AML-193 (cell line): ENCODE data around the gene LILRA6.
"Not testable (repeated sequence)": the region's sequence is repeated elsewhere in the genome, so short reads cannot be mapped to it uniquely, and the experiment has no call there.

Experiments
- DNase-seq, 2 experiments: peaks; one replicate each; lab custom pipeline; 2025; lab: John Stamatoyannopoulos, UW

LILRA6 gene

DNA sequence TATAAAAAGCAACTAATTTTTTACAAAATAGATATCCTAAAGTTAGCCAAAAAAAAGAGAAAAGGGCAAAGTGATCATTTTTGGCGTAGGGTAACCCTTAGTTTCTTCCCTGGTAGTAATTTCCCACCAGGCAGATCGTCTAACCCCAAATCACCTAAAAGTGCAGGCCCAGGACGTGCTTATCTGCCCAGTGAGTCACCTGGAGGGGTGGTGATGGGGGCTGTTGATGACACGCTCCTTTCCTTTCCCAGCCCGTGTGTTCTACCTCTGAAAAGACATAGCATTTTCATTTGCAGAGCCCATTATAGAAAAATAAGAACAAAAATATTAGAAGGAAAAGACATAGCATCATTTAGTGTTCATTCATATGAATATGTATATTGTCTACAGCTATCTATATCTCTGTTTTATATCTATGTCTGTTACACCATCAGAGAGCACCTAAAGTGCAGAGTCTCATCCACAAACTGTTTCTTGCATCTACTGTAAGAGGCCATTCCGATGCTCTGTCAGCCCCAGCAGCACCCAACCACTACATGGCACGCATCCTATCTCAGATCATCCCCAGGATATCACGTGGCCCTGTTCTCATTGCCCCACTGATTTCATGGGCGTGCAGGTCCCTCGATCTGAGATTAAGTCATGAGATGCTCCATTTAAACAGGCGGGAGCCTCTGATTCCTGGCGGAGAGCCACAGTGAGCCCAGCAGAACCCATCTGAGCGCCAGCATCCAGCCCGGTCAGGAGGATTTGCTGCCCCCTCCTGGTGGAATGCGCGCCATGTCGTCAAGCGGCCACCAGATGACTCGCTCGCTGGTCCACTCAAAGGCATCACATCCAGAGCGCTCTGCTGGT lies 11.3 kb downstream of the LILRA6 start:
- DNase-seq: peak; percentile 75 to 81

DNA sequence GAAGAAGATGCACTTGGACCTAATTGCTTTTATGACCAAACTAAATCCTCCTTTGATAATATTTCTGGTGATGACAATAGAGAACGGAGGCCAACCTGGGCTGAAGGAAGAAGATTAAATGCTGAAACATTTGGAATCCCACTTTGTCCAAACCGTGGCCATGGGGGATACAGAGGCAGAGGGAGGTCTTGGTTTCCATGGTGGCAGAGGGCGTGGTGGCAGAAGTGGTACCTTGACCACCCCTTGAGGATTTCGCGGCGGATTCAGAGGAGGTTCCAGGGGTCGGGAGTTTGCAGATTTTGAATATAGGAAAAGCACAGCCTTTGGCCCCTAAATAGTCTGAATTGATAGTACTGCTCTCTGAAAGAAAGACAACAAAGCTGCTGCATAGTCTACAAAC lies 12.6 kb downstream of the LILRA6 start:
- no peak for DNase-seq

DNA sequence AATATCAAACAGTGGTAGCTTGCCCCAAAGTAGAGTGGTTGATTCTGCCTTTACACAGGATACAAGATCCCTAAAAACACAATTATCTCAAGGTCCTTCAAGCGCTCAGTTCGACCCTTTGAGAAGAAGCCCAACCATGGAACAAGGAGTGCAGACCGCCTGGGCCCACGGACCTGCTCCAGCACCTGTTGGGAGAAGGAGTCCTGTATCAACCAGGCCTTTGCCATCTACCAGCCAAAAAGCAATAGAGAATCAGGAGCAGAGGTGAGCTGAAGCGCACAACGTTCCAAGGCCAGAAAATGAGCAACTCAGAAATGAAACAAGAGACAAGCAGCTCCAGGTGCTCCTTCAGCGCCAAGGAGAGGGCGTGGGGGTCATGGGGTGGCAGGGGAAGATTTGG lies 13.4 kb downstream of the LILRA6 start:
- DNase-seq: no peak

DNA sequence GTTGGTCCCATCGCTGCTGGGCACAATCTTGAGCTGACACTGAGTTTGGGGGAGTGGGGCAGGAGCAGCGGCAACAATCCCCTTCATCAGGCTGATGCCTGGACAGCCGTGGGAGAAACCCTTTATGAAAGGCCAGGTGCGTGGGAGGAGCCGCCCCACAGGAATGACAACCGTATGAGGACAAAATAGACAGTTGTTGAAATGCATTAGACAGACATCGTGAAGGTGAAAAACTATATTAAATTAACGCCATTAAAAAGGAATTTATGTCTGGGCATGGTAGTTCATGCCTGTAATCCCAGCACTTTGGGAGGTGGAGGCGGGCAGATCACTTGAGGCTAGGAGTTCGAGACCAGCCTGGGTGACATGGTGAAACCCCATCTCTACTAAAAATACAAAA lies 18.0 kb downstream of the LILRA6 start:
- not testable (repeated sequence) for DNase-seq

DNA sequence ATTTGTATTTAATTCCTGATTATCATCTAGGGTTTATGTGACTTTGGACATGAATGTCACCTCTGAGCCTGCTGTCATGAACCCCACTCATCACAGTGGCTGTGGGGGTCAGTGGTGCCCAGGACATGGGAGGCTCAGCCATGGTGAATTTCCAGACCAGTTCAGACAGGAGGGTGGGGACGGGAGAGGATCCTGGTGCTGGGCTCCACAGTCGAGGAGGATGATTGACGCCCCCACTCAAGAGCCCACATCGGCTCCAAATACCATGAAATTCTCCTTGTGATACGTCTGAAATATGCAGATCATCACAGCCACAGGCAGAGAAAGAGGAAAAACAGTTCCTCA lies 18.7 kb downstream of the LILRA6 start:
- DNase-seq: not testable (repeated sequence)

DNA sequence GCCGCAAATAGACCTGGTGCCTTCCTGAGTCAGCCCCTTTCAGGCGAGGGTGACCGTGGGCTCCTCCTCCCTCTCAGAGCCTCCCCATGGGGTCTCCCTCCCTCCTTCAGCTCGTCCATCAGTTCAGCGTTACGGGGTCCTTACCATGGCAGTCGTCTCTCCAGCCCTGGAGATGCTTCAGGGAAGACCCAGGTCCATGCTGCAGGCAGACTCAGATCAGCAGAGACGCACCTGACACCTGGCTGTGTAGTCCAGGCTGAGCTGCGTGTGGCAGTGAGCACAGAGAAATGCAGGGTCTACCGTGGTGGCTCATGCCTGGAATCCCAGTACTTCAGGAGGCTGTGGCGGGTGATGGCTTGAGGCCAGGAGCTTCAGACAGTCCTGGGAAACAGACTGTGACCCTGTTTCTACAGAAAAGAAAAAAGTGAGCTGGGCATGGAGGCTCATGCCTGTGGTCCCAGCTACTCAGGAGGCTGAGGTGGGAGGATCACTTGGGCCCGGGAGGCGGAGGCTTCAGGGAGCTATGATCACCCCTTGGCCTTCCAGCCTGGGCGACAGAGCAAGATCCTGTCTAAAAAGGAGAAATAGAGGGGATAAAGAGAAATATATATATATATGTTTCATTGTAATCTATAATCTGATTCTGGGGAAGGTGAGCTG lies 19.2 kb downstream of the LILRA6 start:
- not testable (repeated sequence) for DNase-seq

DNA sequence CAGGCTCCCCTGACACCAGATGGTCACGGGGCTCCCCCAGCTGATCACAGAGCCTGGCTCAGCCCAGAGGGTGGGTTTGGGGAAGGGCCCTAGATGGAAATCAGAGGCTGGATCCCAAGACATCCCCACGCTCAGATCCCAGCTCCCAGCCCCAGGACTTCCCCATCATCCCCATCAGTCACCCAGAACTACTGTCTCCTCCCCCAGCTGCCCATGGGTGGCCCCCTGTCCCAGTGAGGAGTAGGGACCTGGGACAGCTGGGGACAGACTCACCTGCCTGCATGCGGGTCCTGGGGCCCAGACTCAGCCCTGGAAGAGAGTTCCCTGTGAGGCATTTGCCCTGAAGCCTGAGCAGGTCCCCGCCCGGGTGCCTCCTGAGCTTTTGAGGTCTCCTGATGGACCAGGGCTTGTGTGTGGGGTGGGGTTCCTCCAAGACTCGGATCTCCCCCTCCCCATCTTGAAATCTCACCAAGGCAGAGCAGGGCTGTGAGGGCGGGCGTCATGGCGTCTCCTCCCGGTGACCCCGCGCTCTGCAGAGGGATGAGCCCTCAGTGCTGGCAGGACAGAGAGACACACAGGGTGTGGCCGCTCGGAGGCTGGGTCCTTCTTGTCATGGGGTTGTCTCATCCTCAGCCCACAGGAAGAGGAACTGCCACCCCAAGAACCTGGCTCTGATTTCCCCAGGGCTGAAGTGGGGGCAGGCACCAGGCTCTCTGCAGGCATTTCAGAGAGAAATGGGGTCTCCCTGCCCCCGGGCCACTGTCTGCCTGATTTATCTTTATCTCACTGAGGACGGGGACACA lies 19.9 kb downstream of the LILRA6 start, which contains the start of gene LILRB3:
Gene LILRB3, minus strand, starts transcription at position 534 of the 803 bp plus-strand sequence. Its CDS starts 31 bp downstream, at position 503.
- DNase-seq: not testable (repeated sequence)

DNA sequence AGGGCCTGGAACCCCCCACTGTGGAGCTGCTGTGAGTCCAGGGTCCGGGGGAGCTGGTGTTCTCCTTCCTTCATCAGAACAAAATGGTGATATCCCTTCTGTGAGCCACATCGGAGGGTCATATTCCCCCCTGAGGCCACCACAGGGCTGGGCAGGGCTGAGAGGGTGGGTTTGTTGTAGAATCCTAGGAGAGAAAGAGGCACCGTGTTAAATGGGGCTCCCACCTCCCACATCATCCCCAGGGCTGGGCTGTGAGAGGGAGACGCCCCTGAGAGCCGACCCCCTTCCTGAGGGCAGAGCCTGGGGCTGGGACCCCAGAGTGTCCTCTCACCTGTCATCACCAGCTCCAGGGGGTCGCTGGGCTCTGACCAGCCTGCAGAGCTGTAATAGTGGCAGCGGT lies 20.6 kb downstream of the LILRA6 start:
- not testable (repeated sequence) for DNase-seq

DNA sequence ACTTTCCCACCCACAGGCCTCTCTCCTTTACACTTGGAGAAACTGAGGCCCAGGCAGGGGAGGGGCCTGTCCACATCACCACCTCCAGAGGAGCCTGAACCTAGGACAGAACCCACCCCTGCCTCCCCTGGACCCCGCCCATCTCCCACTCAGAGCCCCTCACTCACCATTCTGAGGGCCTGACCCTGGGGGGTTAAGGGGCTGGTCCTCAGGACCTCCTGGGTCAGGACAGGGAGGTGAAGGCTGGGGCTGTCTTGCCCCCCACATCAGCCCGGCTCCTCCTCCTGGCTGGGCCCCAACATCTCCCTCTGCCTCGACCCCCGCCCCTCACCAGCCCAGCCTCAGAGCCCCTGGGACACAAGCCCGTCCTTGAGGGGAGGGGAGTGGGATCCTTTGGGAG lies 22.9 kb downstream of the LILRA6 start:
- not testable (repeated sequence) for DNase-seq

DNA sequence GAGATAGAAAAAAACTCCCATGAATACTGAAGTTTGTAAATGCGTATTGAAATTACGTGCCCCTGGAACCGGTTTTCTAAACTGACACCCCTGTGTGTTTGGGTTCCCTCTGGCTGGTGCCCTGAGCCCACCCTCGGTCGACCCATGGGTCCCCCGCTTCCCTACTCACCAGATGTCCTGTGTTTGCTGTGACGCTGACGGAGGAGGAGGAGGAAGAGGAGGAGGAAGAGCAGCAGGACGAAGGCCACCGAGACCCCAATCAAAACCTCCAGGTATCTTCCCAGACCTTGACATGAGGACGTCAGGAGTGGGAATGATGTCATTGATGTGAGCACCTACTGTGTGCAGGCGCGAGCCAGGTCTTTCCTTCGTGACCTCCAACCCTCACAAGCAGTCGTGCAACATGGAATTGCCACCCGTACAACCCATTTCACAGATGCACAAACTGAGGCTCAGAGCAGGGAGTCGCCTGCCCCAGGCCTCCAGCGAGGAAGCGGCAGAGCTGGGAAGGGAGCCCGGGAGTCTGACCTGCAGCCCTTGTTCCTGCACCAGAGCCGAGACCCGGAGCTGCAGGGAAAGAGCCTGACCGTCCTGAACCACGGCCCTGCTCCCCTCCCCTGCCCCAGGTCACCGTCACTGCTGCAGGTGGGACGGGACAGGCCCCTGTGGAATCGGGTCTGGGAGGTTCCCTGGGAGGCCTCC lies 23.5 kb downstream of the LILRA6 start:
- DNase-seq: no peak

DNA sequence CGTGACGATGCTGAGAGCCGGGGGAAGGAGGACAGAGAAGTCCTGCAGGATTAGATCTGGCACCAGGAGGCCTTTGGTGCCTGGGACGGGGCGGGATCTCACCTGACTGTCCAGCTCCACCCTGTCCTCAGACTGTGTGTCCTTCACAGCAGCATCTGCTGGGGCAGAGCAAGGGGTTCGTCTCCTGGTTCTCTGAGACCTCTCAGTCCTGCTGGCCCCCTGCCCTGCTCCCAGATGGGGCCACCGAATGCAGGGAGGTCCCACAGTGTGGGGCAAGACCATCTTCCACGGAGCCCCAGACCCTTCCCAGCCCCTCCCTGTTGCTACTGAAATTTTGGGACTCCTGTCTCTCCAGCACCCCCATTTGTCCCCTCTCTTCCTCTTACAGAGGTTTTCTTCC lies 24.3 kb downstream of the LILRA6 start:
- no peak for DNase-seq

DNA sequence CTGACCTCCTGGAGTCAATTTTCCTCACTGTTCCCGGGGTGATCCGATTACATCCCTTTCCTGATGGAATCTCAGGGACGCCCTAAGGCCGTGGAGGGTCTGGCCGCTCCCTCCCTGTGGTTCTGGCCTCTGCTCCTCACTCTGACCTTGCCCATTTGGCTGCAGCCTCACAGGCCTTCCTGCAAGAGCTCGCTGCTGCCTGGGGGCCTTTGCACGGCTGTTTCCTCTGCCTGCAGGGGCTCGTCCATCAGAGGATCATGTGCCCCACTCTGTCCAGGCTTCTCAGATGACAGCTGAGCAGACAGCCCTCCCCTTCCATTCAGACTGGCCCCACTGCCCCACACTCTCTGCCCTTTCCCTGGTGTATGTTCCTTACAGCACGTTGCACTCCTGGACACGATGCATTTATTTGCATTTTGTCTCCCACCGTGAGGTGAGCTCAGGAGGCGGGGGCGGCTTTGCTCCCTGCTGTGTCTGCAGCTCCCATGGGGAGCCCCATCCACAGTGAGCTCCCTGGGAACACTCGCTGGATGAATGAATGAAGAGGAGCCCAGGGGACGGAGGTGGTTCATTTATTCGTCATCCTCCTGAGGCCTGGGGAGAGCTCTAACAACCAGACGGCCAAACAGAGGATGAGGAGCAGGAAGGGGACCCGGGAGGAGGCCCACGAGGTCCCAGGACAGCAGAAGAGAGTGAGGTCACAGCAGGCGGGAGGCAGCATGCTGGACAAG lies 24.9 kb downstream of the LILRA6 start:
- not testable (repeated sequence) for DNase-seq

DNA sequence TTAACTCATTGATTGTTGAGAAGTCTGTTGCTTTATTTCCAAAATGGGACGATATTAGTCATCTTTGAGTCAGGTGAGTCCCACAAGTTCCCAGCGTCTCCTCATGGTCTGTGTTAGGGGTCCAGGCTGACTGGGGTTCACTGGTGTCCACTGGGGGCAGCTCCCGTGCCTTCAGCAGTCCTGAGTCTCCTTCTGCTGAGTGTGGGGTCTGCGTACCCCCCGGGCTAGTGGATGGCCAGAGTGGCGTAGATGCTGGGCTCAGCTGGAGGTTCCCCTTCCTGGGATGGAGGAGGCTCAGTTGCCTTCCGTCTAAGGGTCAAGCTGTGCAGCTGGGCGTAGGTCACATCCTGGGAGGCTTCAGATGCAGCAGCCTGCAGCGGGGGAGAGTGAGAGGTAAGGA lies 25.7 kb downstream of the LILRA6 start:
- no peak for DNase-seq

DNA sequence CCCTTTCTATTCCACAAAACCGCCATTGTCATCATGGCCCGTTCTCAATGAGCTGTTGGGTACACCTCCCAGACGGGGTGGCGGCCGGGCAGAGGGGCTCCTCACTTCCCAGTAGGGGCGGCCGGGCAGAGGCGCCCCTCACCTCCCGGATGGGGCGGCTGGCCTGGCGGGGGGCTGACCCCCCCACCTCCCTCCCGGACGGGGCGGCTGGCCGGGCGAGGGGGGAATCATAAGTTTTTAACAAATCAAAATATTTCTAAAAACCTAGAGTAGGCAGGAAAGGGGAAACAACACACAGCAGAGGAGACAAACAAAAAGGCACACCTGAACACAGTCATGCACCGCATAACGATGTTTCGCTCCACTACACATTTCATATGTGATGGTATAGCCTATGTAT lies 27.9 kb downstream of the LILRA6 start:
- not testable (repeated sequence) for DNase-seq

DNA sequence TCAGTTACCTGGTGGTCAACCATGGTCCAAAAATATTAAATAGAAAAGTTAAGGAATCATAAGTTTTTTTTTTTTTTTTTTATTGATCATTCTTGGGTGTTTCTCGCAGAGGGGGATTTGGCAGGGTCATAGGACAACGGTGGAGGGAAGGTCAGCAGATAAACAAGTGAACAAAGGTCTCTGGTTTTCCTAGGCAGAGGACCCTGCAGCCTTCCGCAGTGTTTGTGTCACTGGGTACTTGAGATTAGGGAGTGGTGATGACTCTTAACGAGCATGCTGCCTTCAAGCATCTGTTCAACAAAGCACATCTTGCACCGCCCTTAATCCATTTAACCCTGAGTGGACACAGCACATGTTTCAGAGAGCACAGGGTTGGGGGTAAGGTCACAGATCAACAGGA lies 28.4 kb downstream of the LILRA6 start:
- not testable (repeated sequence) for DNase-seq

DNA sequence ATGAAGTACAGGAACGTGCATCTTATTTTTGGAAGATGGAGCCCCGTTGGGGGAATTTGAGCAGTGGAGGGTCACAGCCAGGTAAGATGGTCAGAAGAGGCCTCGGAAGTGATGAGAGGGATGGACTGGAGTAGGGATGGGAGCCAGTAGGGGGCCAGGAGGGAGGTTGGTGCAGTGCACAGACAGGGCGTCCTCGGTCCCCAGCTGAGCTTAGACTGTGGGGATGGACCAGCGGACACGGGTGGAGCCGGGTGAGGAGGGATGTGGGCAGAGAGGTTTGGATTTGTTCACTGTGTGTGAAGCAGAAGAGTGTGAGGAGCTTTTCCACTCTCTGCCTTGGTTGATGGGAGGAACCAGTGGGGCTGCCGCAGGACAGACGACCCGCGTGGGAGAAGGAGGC lies 31.4 kb downstream of the LILRA6 start:
- no peak for DNase-seq

DNA sequence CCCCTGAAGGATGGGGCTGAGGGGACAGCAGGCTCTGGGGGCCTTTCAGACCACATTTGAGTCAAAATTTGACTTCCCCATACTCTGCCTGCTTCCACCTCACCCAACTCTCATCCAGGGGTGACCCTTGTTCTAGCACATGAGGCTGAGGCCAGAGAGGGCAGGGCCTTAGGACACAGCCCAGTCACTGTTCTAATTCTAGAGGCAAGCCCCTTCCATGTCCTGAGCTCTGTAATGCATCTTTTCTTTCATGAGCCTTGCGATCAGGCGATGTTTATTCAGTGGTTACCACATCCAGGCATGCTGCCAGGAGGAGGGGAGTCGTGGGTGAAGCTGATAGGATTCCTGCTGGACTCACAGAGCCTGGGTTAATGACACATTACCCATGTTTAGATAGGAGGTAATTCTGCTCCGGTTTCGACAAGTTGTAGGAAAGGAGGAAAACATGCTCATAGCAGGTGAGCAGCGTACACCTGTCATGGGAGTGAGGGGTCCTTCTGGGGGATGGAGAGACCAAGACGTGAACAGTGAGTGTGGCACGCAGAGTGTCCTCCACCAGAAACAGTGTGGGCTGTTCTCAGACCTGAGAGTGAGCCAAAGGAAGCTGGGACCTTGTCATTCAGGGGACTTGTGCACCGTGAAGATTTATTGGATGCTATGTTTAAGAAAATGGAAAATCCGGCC lies 32.6 kb downstream of the LILRA6 start:
- DNase-seq: peak; percentile 64 to 67

DNA sequence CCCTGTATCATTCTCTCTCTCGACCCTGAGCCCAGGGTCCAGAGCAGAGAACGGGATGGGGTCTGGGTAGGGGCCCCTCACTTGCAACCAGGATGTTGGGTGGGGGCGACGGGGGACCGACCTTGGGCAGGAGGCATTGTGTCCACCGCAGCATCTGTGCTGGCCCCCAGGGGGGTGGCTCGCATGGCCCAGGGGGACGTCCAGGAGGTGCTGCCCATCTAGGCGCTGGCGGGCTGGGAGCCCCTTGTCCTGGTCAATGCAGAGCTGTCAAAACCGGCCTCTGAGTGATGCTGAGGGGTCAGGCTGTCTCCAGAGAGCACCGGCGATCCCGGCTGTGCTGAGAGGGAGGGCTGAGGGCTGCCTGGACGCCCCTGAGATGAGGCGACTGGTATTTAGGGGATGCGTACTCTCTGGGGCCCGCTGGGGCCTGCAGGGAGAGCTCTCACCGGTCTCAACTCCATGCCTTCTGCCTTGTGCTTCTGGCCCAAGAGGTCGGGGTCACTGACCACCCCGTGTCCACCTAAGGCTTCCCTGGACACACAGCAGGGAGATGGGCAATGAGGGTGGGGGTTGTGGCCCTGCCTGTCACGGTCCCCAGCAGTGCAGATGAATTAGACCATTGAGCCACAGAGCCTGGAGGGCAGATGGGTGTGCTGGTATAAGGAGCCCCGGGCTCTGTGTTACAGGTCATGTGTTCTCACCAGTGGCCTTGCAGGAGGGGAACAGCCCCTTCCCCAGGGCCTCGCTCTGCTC lies 33.4 kb downstream of the LILRA6 start:
- no peak for DNase-seq

DNA sequence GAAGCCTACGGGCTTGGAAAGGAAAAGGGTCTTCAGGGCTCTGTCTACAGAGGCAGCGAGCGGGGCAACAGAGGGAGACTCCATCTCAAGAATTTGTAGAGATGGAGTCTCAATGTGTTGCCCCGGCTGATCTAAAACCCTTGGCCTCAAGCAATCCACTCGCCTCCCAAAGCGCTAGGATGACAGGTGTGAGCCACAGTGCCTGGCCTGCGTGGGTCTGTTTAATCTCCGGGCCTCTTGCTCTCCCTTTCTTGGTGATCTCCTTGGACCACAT lies 33.9 kb downstream of the LILRA6 start:
- no peak for DNase-seq
